HepG2 (cell line): ENCODE data around the gene ANXA9. TPM values are rescaled to one million over a fixed set of nuclear protein-coding genes. Genes with fewer than 3 reads are reported as not detected.

Experiments used
- AGO2 ChIP-seq: fragments of 200-400 bp; formaldehyde crosslinking; optimal IDR thresholded peaks from 2 replicates; pipeline ENCODE3; 2017; ENCODE audit warnings: mild to moderate bottlenecking, low read depth, low read length, moderate library complexity
- AHDC1 ChIP-seq: sonication (generic); formaldehyde crosslinking; IDR thresholded peaks from 2 replicates; pipeline ENCODE4 v1.5.1; 2020; ENCODE audit warnings: mild to moderate bottlenecking, missing genetic modification reagents, borderline replicate concordance
- CREB1 ChIP-seq, 2 experiments: fragments of 450-650 bp in 1 of 2; IDR thresholded peaks; 2 replicates each; pipeline ENCODE4 v1.6.1; 2016 to 2017; ENCODE audit warnings: control low read depth in 1 of 2, mild to moderate bottlenecking in 1 of 2, missing compliant biosample characterization in 1 of 2, missing genetic modification characterization in 1 of 2
- DR1 ChIP-seq: sonication (generic); formaldehyde crosslinking; IDR thresholded peaks from 2 replicates; pipeline ENCODE4 v1.8.0; 2021; ENCODE audit warnings: mild to moderate bottlenecking, missing genetic modification reagents, inconsistent platforms
- JARID2 ChIP-seq: sonication (generic); formaldehyde crosslinking; IDR thresholded peaks from 2 replicates; pipeline ENCODE4 v1.8.1; 2023; ENCODE audit warnings: missing genetic modification reagents, inconsistent platforms; ENCODE audit not compliant: insufficient replicate concordance
- JUND ChIP-seq: sonication (generic); formaldehyde crosslinking; IDR thresholded peaks from 2 replicates; pipeline ENCODE4 v1.8.0; 2022; ENCODE audit warnings: mild to moderate bottlenecking, missing genetic modification reagents
- REL ChIP-seq: sonication (generic); formaldehyde crosslinking; conservative IDR thresholded peaks from 2 replicates; pipeline ENCODE4 v1.8.0; 2022; ENCODE audit warnings: mild to moderate bottlenecking, missing genetic modification reagents, moderate library complexity
- RXRA ChIP-seq: sonication (generic); formaldehyde crosslinking; IDR thresholded peaks from 2 replicates; pipeline ENCODE4 v1.5.1; 2020; ENCODE audit warnings: missing genetic modification reagents
- SMC3 ChIP-seq: IDR thresholded peaks from 2 replicates; pipeline ENCODE4 v1.6.1; 2011; ENCODE audit warnings: low read length, improper control_type of control experiment
- TRIM24 ChIP-seq: sonication (generic); formaldehyde crosslinking; IDR thresholded peaks from 2 replicates; pipeline ENCODE4 v1.8.0; 2022; ENCODE audit warnings: mild to moderate bottlenecking, missing genetic modification reagents
- ZNF101 ChIP-seq: sonication (generic); formaldehyde crosslinking; IDR thresholded peaks from 2 replicates; pipeline ENCODE4 v1.4.0; 2020; ENCODE audit warnings: mild to moderate bottlenecking, low read depth, missing genetic modification reagents, borderline replicate concordance
- ZNF136 ChIP-seq: sonication (generic); formaldehyde crosslinking; IDR thresholded peaks from 2 replicates; pipeline ENCODE4 v1.8.1; 2022; ENCODE audit warnings: low read depth, mild to moderate bottlenecking, moderate library complexity, missing genetic modification reagents
- ZNF292 ChIP-seq: sonication (generic); formaldehyde crosslinking; IDR thresholded peaks from 2 replicates; pipeline ENCODE4 v1.8.1; 2022; ENCODE audit warnings: mild to moderate bottlenecking, low read depth, missing genetic modification reagents, borderline replicate concordance
- ZNF432 ChIP-seq: sonication (generic); formaldehyde crosslinking; IDR thresholded peaks from 2 replicates; pipeline ENCODE4 v1.5.0; 2020; ENCODE audit warnings: missing genetic modification reagents, mild to moderate bottlenecking, borderline replicate concordance
- ZNF562 ChIP-seq: sonication (generic); formaldehyde crosslinking; IDR thresholded peaks from 2 replicates; pipeline ENCODE4 v1.8.0; 2022; ENCODE audit warnings: missing genetic modification reagents, borderline replicate concordance
- ZNF687 ChIP-seq: sonication (generic); formaldehyde crosslinking; IDR thresholded peaks from 2 replicates; pipeline ENCODE4 v1.5.1; 2020; ENCODE audit warnings: mild to moderate bottlenecking, missing genetic modification reagents, moderate library complexity
- polyA plus RNA-seq, 8 experiments: library from polyadenylated mRNA; depleted of rRNA in 3 of 8; stranded (reverse) in 7 of 8; unstranded in 1 of 8; fragments of >200 nt; fragmentation: Illumina TruSeq in 4 of 8; extraction: Trizol in 4 of 8; gene quantifications; 2 replicates each; pipeline versions ENCODE4 v1.2.1 to v1.2.3, GENCODE V29; 2011 to 2016; ENCODE audit warnings: low read depth in 4 of 8, missing spikeins in 1 of 8, mixed read lengths in 1 of 8; ENCODE audit not compliant: insufficient read depth in 1 of 8
- total RNA-seq, 5 experiments: library from RNA; depleted of rRNA; stranded (reverse); fragments of >200 nt; fragmentation: Illumina TruSeq; extraction: Trizol; gene quantifications; 2 replicates each; pipeline ENCODE4 v1.2.3, GENCODE V29; 2016; ENCODE audit warnings: low read depth in 1 of 5

Gene ANXA9
- total and polyA plus RNA-seq, 2 of the 13 experiments (the other 11 are each of a cell fraction or from before 2014, with no cell fraction given) = 13.3 to 23.9 TPM

GRCh38 chr1:150979092-150980056, 2.7 kb upstream of the ANXA9 start (continued):
- TF ChIP-seq AHDC1 (CRISPR knock-in tag) (no peak), ZNF562 (no peak), AGO2 (no peak), REL (CRISPR knock-in tag) (no peak), ZNF687 (CRISPR knock-in tag) (peak; percentile 72), RXRA (CRISPR knock-in tag) (peak; percentile 45; the same call in 1 of the 2 replicates), SMC3 (peak; percentile 99), DR1 (no peak), TRIM24 (CRISPR knock-in tag) (no peak), ZNF101 (CRISPR knock-in tag) (no peak), ZNF292 (CRISPR knock-in tag) (no peak), ZNF136 (CRISPR knock-in tag) (no peak), JARID2 (CRISPR knock-in tag) (no peak), ZNF432 (no peak), CREB1 (IDR thresholded peaks at IDR 0.05) (no peak), CREB1 (CRISPR knock-in tag; IDR thresholded peaks at IDR 0.05) (no peak), JUND (no peak)
